B cell (primary cell): ENCODE measurements around the gene CDH13. TPM values are rescaled to one million over a fixed set of nuclear protein-coding genes. Genes with fewer than 3 reads are reported as not detected.

ENCODE experiments used
- ATAC-seq: fragments of 200-7000 bp; cut with Tn5 transposase; one replicate; pipeline ENCODE4 v1.10.0; 2021; ENCODE audit warnings: low read depth, mild to moderate bottlenecking, moderate number of reproducible peaks, moderate library complexity
- CTCF ChIA-PET: fragments of 350-600 bp; sonication (Branson Sonifier 250); formaldehyde crosslinking; loops from one replicate; lab custom pipeline; 2021; ENCODE audit warnings: antibody characterized with exemption, inconsistent platforms; lab: Charles Lee
- POLR2A ChIA-PET: fragments of 350-600 bp; sonication (Branson Sonifier 250); formaldehyde crosslinking; loops from one replicate; lab custom pipeline; 2021; ENCODE audit warnings: antibody characterized with exemption; lab: Charles Lee
- DNase-seq: peaks from one replicate; pipeline ENCODE4 v3.0.0; 2013
- H2AFZ ChIP-seq: 2 replicates; pipeline ENCODE4 v1.6.1; 2012; ENCODE audit warnings: mild to moderate bottlenecking, low read depth, low read length; ENCODE audit not compliant: insufficient read depth, poor library complexity, severe bottlenecking
- H3K27ac ChIP-seq, 2 donors: 1 replicate in 1 of 2; 2 replicates in 1 of 2; pipeline ENCODE4 v1.5.1; 2012 to 2013; ENCODE audit warnings: low read length in 2 of 2, mild to moderate bottlenecking in 2 of 2, moderate library complexity in 1 of 2
- H3K27me3 ChIP-seq, 4 experiments: fragments of 200-600 bp in 1 of 4; sonication (generic) in 1 of 4; replicated peaks in 1 of 4; 1 replicate in 2 of 4; 2 replicates in 2 of 4; pipeline versions ENCODE4 v1.6.1 to v1.7.0; 2013 to 2016; ENCODE audit warnings: low read length in 3 of 4, mild to moderate bottlenecking in 2 of 4, mixed read lengths in 1 of 4, moderate library complexity in 1 of 4; ENCODE audit not compliant: insufficient read depth in 4 of 4, control insufficient read depth in 3 of 4; ENCODE audit errors: control extremely low read depth in 1 of 4
- H3K36me3 ChIP-seq, 2 experiments: replicated peaks in 1 of 2; 1 replicate in 1 of 2; 2 replicates in 1 of 2; pipeline versions ENCODE4 v1.6.1 to v1.7.1; 2013; ENCODE audit warnings: low read length in 1 of 2; ENCODE audit not compliant: insufficient read depth in 2 of 2, control insufficient read depth in 1 of 2; ENCODE audit errors: control extremely low read depth in 1 of 2, extremely low read depth in 1 of 2
- H3K4me1 ChIP-seq, 2 donors: fragments of 200-600 bp in 1 of 2; sonication (generic) in 1 of 2; 1 replicate in 1 of 2; 2 replicates in 1 of 2; pipeline versions ENCODE4 v1.5.1 to v1.6.1; 2013 to 2017; ENCODE audit warnings: low read length in 2 of 2; ENCODE audit not compliant: control insufficient read depth in 2 of 2, insufficient read depth in 2 of 2
- H3K4me2 ChIP-seq: replicated peaks from 2 replicates; pipeline ENCODE3; 2012; ENCODE audit warnings: mild to moderate bottlenecking, low read depth, low read length; ENCODE audit not compliant: poor library complexity, severe bottlenecking
- H3K4me3 ChIP-seq, 5 experiments: fragments of 200-600 bp in 1 of 5; sonication (generic) in 1 of 5; 1 replicate in 3 of 5; 2 replicates in 2 of 5; pipeline versions ENCODE4 v1.5.1 to v1.7.0; 2011 to 2016; ENCODE audit warnings: low read length in 4 of 5, mild to moderate bottlenecking in 4 of 5, low read depth in 2 of 5, control low read depth in 1 of 5, moderate library complexity in 1 of 5; ENCODE audit not compliant: insufficient read depth in 1 of 5; ENCODE audit errors: control extremely low read depth in 1 of 5, extremely low read depth in 1 of 5
- H3K79me2 ChIP-seq: fragments of 200-600 bp; sonication (generic); one replicate; pipeline ENCODE4 v1.6.0; 2016; ENCODE audit warnings: low read length; ENCODE audit not compliant: control insufficient read depth, insufficient read depth
- H3K9ac ChIP-seq: fragments of 200-600 bp; sonication (generic); 2 replicates; pipeline ENCODE4 v1.6.1; 2017; ENCODE audit warnings: mild to moderate bottlenecking, low read length, moderate library complexity
- H3K9me3 ChIP-seq, 3 donors: one replicate each; pipeline versions ENCODE4 v1.6.1 to v1.7.1; 2013; ENCODE audit warnings: low read length in 2 of 3; ENCODE audit not compliant: control insufficient read depth in 2 of 3, insufficient read depth in 1 of 3; ENCODE audit errors: control extremely low read depth in 1 of 3
- H4K20me1 ChIP-seq: 2 replicates; pipeline ENCODE4 v1.6.0; 2012; ENCODE audit warnings: mild to moderate bottlenecking, low read length; ENCODE audit not compliant: insufficient read depth, control insufficient read depth, poor library complexity, severe bottlenecking
- H3K27ac Mint-ChIP-seq: one replicate; pipeline ENCODE4 v1.8.0; 2021; ENCODE audit warnings: mixed read lengths
- H3K27me3 Mint-ChIP-seq: one replicate; pipeline ENCODE4 v1.8.0; 2021; ENCODE audit warnings: mixed read lengths
- H3K4me1 Mint-ChIP-seq: one replicate; pipeline ENCODE4 v1.8.0; 2021; ENCODE audit warnings: mixed read lengths
- H3K4me3 Mint-ChIP-seq: one replicate; pipeline ENCODE4 v1.8.0; 2021; ENCODE audit warnings: mixed read lengths
- H3K9me3 Mint-ChIP-seq: one replicate; pipeline ENCODE4 v1.8.0; 2022; ENCODE audit warnings: mixed read lengths; ENCODE audit not compliant: insufficient read depth
- CTCF ChIP-seq: fragments of 200-600 bp; IDR thresholded peaks from one replicate; pipeline ENCODE4 v1.8.0; 2022; ENCODE audit warnings: antibody characterized with exemption, mild to moderate bottlenecking
- EZH2 ChIP-seq: IDR thresholded peaks from 2 replicates; pipeline ENCODE4 v1.6.1; 2012; ENCODE audit warnings: borderline replicate concordance, low read depth, mild to moderate bottlenecking, moderate library complexity, low read length; ENCODE audit not compliant: insufficient read depth, poor library complexity, severe bottlenecking
- WGBS: methylation state at CpG from one replicate; pipeline ENCODE4 v1.1.5; 2013; ENCODE audit warnings: missing lambda C conversion rate; ENCODE audit not compliant: insufficient coverage; 5-methylcytosine and 5-hydroxymethylcytosine counted together
- intact Hi-C: fragments of 100-400 bp; cut with micrococcal nuclease; formaldehyde crosslinking; loops from one replicate; pipeline ENCODE4 v1.10.0; 2022
- polyA plus RNA-seq: library from polyadenylated mRNA; depleted of rRNA; stranded (reverse); fragments of >200 nt; gene quantifications from 2 replicates; pipeline ENCODE4 v1.2.3, GENCODE V29; 2012
- total RNA-seq, 2 donors: library from RNA; stranded (reverse); fragments of 120-200 nt in 1 of 2; gene quantifications; 1 replicate in 1 of 2; 2 replicates in 1 of 2; pipeline versions ENCODE4 v1.2.3 to v1.2.4, GENCODE V29; 2013 to 2022

CDH13 gene
- total and polyA plus RNA-seq, 2 donors (not counting 1 experiment from before 2014, with no cell fraction given): not detected

DNA sequence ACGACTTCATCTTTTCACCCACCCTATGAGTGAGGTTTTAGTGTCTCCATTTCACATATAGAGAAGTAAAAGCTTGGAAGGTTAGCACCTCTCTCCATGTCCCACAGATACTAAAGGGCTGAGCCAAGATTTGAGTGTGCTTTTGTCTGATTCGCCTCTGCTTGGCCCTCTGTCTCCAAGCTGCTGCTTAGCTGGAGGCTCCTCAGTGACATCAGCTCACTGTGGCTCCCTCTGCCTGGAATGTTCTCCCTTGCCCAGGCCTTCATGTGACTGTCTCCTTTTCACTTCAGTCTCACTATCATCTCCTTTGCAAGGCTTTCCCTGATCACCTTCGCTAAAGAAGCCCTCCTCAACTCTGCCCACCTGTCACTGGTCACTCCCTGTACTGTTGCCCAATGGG is 1096.5 kb downstream of the CDH13 start:
- Mint-ChIP-seq H3K27me3 (peaks cover 16% of the 10 kb centered on the region), H3K9me3 (no peaks in the 10 kb centered on the region), H3K4me1 (no peaks in the 10 kb centered on the region), H3K4me3 (no peak overlapping the region), H3K27ac (no peak overlapping the region)
- CTCF ChIA-PET: no interaction called here
- ATAC-seq: no peak
- Histone ChIP-seq H2AFZ (no peak overlapping the region), H3K27me3 (no peaks in the 10 kb centered on the region), H3K4me1 (no peaks in the 10 kb centered on the region), H3K27ac (no peak overlapping the region), H3K79me2 (no peaks in the 10 kb centered on the region), H4K20me1 (no peaks in the 10 kb centered on the region), H3K9ac (no peak overlapping the region), H3K9me3 (no peaks in the 10 kb centered on the region), H3K4me3 (no peak overlapping the region), H3K4me2 (no peak overlapping the region), H3K36me3 (no peaks in the 10 kb centered on the region)
- TF ChIP-seq CTCF (no peak), EZH2 (no peak)
- no peak for DNase-seq
- WGBS: 60% methylated on average over 1 of the region's 3 CpGs
- intact Hi-C loops: no loop called here
- POLR2A ChIA-PET: no interaction called here

DNA sequence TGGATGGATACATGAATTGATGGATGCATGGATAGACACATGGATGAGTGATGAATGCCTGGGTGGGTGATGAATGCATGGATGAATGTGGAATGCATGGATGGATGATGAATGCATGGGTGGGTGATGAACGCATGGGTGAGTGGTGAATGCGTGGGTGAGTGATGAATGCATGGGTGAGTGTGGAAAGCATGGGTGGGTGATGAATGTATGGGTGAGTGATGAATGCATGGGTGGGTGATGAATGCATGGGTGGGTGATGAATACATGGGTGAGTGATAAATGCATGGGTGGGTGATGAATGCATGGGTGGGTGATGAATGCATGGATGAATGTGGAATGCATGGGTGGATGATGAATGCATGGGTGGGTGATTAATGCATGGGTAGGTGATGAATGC is 1097.1 kb downstream of the CDH13 start:
- Histone ChIP-seq H3K9ac (no peak overlapping the region), H3K79me2 (no peaks in the 10 kb centered on the region), H2AFZ (no peak overlapping the region), H3K27me3 (no peaks in the 10 kb centered on the region), H3K4me3 (no peak overlapping the region), H3K9me3 (no peaks in the 10 kb centered on the region), H3K4me1 (no peaks in the 10 kb centered on the region), H3K4me2 (no peak overlapping the region), H3K27ac (no peak overlapping the region), H3K36me3 (no peaks in the 10 kb centered on the region), H4K20me1 (no peaks in the 10 kb centered on the region)
- Mint-ChIP-seq H3K9me3 (no peaks in the 10 kb centered on the region), H3K4me3 (no peak overlapping the region), H3K4me1 (no peaks in the 10 kb centered on the region), H3K27me3 (peaks cover 18% of the 10 kb centered on the region), H3K27ac (no peak overlapping the region)
- 93% methylated on average over 2 of the region's 2 CpGs for WGBS
- DNase-seq: no peak
- TF ChIP-seq CTCF: no peak
- TF ChIP-seq EZH2: no peak
- no peak for ATAC-seq
- intact Hi-C loops: no loop called here
- POLR2A ChIA-PET: no interaction called here
- CTCF ChIA-PET: no interaction called here
